DOHH2 (cell line): ENCODE results near the gene TAF11.

Source experiments
- CTCF ChIP-seq: fragments of 200-600 bp; sonication (generic); IDR thresholded peaks from one replicate; pipeline ENCODE4 v1.5.1; 2014; ENCODE audit warnings: antibody characterized with exemption, mild to moderate bottlenecking, low read depth, low read length; ENCODE audit not compliant: poor library complexity, severe bottlenecking
- EZH2phosphoT487 ChIP-seq: fragments of 200-600 bp; sonication (generic); IDR thresholded peaks from 2 replicates; pipeline ENCODE4 v1.6.1; 2017; ENCODE audit warnings: borderline replicate concordance, mild to moderate bottlenecking, antibody characterized with exemption, low read length, moderate library complexity, mixed read lengths

- TF ChIP-seq CTCF (no peak), EZH2phosphoT487 (no peak)
These were observed at the start of gene TAF11 for GRCh38 chr6:34887753-34888513.
